ENCODE measurements around the gene CDH10. TPM values are rescaled to one million over a fixed set of nuclear protein-coding genes. Genes with fewer than 3 reads are reported as not detected.

CDH10 gene
- total and polyA plus RNA-seq, 2 experiments from 2014 or later = not detected

DNA sequence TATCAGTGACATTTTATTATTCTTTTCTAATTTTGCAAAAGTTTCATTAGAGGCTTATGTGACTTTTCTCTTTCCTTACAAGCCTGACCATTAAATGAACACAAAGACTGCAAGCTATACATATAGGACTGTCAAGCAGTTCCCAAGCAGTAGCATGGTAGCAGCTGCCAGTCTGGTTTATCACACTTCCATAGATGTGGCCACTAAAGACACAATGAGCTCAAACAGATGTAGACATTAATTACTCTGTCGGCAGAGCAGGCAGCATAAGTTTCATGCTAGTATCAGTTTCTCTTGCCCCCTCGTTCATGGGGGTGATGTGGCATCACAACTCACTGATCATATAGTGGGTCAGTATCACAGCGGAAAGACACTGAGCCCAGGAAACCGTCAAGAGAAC is 89.5 kb downstream of the CDH10 start:
- Mint-ChIP-seq H3K27me3 (ENCODE audit: insufficient read depth, low read depth, poor library complexity) (peaks cover 1% of the 10 kb centered on the region), H3K4me3 (no peak overlapping the region), H3K9me3 (no peaks in the 10 kb centered on the region), H3K27ac (no peak overlapping the region), H3K36me3 (ENCODE audit: low read depth) (no peaks in the 10 kb centered on the region), H3K4me1 (no peaks in the 10 kb centered on the region)
- H3K4me3 ChIP-seq = no peak overlapping the region
- no peaks in the 10 kb centered on the region for H3F3A ChIP-seq (replicated peaks; ENCODE audit: low read depth)
- H3K79me2 ChIP-seq (replicated peaks; ENCODE audit: insufficient read depth) = no peaks in the 10 kb centered on the region
- no peak for ATAC-seq
- H3K27ac ChIP-seq (ENCODE audit: low read depth) = no peak overlapping the region
- H3K9me2 ChIP-seq (ENCODE audit: insufficient read depth) = no peaks in the 10 kb centered on the region
- no peak overlapping the region; the same call in 1 of the 2 replicates for H2AFZ ChIP-seq
- H3K4me2 ChIP-seq = no peak overlapping the region
- H3K27me3 ChIP-seq (ENCODE audit: insufficient read depth) = no peaks in the 10 kb centered on the region
- DNase-seq (ENCODE audit: low spot score) = no peak
- no peaks in the 10 kb centered on the region for H3K4me1 ChIP-seq (ENCODE audit: insufficient read depth)
- TF ChIP-seq ETS1 (IDR thresholded peaks at IDR 0.05) (no peak), ZNF462 (CRISPR knock-in tag; IDR thresholded peaks at IDR 0.05) (no peak), CTCF (conservative IDR thresholded peaks at IDR 0.05; ENCODE audit: low read depth in 2 of 2) (no peak)
- no peaks in the 10 kb centered on the region for H4K20me1 ChIP-seq (replicated peaks; ENCODE audit: insufficient read depth)
- H3K36me3 ChIP-seq (ENCODE audit: insufficient read depth) = no peaks in the 10 kb centered on the region
